SKM-1 (cell line): Measurements from ENCODE around the gene INPP5B.
A peak's percentile ranks its signal among the peaks of the same experiment; 100 is the strongest.
"Not testable (repeated sequence)": the region's sequence is repeated elsewhere in the genome, so short reads cannot be mapped to it uniquely, and the experiment has no call there.

Experiments
- DNase-seq: peaks from one replicate; lab custom pipeline; 2025; ENCODE audit not compliant: unreplicated experiment; lab: John Stamatoyannopoulos, UW

The INPP5B gene

DNA sequence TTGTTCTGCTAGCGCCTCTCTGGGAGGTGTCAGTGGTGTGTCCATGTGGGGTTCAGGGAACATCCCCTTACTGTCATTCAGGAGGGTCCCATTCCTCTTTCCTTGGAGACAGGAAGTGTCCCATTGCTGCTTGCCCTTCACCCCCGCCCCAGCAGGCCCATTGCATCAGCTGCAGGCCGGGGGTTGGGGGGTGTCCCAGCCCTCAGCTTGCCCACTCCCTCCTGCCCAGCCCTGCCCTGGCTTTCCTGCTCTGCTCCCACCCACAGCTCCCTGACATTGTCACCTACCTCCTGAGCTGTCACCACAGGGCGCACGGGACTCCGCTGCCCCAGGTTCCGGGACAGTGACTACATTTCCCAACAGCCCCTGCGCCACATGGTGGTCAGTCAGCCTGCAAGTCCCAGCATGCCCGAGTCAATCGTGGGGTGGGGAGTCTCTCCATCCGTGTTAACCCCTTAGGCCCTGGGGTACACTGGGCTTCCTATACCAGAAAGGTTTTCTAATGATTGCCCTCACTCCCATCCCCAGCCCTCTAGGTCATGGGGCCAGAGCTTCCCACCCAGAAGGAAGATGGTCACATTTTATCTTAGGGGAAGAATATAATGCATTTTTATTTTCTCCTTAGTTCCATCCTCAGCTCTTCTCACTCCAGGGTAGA lies at the start of gene INPP5B:
Gene INPP5B, minus strand, starts transcription at position 351 of the 658 bp plus-strand sequence. CDS start 745 bp downstream, outside the sequence.
- peak; percentile 76 for DNase-seq

DNA sequence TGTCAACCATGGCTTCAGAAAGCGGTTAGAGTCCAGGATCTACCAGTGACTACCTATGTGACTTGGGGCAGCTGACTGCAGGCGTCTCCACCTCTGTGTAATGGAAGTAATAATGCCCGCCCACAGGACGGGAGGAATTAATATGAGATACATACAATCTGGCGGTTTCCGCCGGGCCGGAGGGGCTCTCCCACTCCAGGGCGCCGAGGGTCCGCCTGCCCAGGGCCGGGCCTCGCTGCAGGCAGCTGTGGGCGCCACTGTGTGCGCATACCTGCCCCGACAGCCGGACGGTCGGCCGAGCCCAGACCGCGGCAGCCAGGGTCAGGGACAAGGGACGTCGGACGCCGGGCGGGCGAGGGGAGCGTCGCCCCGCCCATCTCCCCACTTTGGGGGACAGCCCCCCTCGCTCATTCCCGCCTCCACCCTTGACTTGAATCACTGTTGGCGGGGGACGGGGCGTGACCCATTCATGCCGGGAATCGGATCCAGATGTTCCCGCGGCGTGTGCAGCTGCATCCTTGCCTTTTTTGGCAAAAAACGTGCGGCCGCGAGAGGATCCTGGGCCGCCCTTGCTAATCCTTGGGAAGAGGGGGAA lies 49.0 kb upstream of the INPP5B start:
- DNase-seq = no peak

DNA sequence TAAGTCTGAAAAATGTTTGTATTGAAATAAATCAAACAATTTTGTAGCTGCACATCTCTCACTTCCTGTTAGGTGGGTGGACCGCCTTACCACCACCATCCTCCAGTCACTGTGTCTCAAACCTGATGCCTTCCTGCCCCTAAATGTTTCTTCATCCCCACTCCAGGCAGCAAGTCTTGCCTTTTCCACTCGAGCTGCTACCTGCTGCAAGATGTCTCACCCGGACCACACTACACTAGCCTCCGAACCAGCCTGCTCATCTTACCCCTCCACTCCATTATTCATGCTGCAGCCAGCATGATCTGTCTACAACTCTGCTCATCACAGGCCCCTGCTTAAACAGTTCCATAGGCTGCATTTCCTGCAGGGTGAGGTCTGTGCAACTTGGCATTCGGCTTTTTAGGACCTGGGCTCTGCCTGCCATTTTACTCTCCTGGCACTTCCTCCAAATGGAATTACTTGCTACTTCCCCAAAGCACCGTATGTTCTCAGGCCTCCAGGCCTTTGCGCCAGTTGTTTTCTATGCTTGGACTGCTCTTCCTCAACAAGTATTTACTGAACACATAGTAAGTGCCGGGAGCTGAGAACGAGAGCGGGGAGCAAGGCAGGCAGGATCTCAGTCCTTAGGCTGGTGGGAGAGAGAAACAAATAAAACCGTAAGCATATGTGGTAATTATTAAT lies 48.2 kb upstream of the INPP5B start:
- no peak for DNase-seq

DNA sequence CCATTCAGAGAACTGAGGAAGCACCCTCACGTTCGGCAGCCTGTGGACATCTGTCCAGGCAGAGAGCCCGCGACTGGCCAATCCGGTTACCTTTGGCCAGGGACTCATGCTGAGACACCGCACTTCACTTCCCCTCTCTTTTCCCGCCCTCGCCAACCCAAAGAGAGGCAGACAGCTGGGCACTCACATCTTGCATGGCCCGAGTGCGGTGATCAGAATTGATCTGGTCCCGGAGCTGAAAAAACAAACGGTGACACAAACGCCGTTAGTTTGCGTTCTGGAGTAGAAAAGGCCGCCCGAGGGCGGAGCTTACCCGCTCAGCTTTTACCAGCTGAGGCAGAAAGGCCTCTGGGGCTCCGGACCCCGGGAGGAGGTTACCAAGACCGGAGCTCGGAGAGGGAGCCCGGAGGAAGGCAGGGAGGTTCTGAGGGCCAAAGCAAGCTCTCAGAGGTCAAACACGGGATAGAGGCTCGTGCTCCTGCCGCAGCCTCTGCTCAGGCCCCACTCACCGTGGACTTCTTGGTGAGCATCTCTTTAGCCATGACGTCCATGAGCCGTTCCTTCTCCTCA lies 42.6 kb upstream of the INPP5B start:
- no peak for DNase-seq

DNA sequence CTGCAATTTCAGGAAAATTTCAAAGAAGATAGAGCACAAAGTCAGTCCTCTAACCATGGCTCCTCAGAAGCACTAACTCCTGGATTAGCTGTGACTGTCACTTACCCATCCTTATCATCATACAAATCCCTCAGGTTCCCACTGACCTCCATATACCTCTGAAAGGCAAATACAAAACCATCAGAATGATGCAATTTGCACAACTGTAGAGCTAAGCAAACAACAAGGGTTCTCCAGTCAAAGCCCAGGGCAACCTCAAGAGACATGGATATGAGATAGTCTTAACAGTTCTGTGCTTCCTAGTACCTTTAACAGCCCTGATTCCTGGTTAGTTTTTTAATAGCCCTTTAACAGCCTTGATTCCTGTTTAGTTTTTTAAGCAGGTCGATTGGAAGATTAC lies 40.8 kb upstream of the INPP5B start:
- no peak for DNase-seq

DNA sequence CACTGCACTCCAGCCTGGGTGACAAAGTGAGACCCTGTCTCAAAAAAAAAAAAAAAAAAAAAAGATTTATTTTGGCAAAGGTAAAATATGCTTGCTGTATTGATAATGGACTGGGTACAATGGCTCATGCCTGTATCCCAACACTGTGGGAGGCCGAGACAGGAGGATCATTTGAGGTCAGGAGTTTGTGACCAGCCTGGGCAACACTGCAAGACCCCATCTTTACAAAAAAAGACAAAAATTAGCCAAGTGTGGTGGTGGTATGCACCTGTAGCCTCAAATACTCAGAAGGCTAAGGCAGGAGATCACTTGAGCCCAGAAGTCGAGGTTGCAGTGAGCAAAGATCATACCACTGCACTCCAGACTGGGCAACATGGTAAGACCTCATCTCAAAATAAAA lies 36.7 kb upstream of the INPP5B start:
- no peak for DNase-seq

DNA sequence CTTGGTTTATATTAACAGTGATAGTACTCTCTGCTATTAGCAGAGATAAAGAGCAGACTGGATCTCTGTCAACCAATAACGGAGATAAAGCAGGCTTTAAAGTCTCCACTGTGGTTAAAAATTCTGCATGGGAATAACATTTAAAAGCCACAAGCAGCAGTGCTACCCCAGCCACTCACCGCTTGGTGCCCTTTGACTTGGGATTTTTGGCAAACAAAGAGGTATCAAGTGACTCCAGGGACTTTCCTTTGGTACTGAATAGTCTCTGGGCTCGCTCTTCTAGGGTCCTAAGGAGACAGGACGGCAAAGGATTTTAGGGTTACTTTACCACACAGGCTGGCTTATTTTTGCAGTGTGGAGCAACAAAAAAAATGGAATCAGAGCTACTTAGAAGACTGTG lies 31.7 kb upstream of the INPP5B start:
- DNase-seq = no peak

DNA sequence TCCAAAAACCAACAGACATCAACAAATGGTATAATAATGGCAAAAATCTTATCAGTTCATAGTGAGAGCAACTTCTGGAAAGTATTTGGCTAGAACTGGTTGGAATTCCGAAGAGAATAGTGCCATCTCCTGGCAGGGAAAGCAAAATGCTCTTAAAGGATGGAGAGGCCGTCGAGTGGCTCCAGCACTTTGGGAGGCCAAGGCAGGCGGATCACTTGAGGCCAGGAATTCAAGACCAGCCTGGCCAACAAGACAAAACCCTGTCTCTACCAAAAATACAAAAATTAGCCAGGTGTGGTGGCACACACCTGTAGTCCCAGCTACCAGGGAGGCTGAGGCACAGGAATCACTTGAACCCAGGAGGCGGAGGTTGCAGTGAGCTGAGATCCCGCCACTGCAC lies 28.2 kb upstream of the INPP5B start:
- DNase-seq = peak; percentile 20

DNA sequence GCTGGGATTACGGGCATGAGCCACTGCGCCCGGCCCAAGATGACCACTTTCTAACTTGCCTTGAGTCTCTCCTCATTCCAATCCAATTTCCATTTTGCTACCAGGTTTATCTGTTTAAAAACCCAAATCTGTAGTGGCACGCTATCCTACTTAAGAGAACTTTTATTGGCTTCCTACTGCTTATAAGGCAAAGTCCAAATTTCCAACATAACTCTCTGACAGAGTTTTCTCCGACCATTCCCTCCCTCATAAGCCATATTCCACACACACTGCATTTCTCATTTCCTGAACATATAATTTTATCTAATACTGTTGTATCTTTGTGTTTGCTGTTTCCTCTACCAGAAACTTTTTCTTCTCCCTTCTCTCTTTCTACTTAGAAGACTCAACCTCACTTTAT lies 27.7 kb upstream of the INPP5B start:
- DNase-seq = no peak

DNA sequence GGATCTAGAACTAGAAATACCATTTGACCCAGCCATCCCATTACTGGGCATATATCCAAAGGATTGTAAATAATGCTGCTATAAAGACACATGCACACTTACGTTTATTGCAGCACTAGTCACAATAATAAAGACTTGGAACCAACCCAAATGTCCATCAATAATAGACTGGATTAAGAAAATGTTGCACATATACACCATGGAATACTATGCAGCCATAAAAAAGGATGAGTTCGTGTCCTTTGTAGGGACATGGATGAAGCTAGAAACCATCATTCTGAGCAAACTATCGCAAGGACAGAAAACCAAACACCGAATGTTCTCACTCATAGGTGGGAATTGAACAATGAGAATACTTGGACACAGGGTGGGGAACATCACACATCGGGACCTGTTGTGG lies 26.8 kb upstream of the INPP5B start:
- DNase-seq = not testable (repeated sequence)

DNA sequence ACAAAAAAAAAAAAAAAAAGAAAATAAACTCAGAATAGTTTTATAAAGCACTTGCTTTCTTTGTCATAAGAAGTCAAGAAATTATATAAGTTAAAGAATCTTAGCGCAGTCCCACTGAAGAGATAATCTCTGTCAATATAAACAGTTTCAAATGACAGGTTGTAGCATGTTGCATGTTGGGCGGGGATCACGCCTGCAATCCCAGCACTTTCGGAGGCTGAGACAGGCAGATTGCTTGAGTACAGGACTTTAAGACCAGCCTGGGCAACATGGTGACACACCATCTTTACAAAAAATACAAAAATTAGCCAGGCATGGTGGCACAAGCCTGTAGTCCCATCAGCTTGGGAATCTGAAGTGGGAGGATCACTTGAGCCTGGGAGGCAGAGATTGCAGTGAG lies 18.4 kb upstream of the INPP5B start:
- no peak for DNase-seq

DNA sequence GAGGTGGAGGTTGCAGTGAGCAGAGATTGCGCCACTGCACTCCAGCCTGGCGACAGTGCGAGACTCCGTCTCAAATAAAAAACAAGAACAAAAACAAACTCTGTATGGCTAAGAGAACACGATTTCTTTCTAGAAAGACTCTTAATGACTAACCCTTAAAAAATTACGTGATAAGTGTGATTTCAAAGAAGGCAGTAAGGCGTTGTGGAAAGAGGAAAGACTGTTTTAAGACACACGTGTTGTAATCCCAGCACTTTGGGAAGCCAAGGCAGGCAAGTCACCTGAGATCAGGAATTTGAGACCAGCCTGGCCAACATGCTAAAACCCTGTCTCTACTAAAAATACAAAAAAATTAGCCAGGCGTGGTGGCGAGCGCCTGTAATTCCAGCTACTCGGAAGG lies 17.3 kb upstream of the INPP5B start:
- DNase-seq = not testable (repeated sequence)

DNA sequence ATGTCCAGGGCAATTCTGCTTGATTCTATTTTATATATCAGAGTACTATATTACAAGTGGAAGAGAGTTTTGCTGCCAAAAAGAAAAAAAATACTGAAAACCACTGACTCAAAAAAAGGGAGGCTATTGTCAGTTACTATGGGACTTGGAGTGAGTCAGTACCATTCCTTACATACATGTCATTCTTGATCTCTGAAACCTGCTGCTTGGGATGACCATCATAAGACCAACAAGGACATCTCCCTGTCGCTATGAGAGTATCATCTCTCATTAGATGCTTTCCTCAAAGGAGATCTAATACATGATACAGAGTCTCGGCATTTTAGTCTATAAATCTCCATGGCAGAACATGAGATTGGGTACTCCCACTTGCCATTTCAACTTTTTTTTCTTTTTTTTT lies 11.8 kb upstream of the INPP5B start:
- no peak for DNase-seq

DNA sequence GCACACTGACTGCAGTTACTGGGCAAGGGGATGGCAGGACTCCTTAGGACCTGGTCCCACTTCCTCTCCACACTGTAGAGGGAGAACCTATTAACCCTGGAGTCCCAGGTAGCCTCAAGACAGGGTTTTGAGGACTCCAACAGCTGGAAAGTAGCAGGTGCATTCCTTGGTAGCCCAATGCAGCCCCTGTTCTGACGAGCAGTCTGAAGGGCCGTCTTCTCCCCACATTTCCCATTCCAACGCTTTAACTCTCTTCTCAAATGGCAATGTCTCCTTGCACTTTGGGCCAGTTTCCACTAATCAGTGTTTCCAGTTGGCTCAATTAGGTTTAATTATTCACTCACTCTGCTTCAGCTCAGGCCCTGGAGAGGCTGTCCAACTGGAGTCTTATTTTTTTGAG lies 8.8 kb upstream of the INPP5B start:
- DNase-seq = no peak

DNA sequence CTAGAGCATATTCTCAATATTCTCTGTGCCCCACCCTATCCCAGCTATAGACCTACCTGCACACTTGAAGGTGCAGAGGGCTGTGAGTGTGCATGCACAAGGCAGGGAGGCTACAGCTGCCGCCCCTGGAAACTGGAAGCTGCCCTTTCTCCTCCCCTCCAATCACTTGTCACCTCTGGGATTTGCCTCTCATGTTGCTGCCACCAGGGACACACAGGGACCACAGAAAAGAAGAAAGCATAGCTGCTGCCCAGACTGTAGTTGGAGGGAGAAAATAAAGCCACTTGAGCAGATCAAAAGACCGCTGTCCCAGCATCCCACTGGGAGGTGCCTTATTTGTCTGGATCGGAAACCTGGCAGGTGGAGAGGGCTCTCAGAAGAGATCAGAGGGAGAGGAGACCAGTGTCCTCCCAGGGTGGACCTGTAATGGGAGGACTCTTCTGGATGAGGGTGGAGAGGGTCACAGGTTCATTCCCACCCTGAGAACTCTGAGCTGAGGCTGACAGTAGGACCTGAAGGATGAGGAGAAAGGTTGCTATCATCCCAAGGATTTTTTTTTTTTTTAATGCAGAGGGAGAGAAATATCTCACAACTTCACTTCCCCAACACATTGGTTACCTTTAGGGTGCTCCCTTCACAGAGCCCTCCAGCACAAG lies 7.6 kb upstream of the INPP5B start:
- DNase-seq = no peak

DNA sequence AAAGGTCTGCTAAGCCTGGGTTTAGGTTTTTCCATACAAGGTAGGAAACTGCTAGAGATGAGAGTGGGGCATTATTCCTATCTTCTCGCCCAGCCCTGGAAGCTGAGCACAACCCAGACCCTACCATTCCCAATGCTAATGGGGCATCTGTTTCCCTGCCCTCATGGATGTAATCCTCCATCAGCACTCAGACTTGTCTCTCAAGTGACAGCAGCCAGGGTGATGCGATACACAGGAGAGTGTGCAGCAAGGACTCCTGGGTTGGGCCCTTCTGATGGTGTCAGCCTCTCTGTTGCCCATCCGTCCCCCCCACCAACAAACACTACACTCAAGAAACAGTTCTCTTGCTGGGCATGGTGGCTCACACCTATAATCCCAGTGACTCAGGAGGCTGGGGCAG lies 5.9 kb upstream of the INPP5B start:
- DNase-seq = no peak

DNA sequence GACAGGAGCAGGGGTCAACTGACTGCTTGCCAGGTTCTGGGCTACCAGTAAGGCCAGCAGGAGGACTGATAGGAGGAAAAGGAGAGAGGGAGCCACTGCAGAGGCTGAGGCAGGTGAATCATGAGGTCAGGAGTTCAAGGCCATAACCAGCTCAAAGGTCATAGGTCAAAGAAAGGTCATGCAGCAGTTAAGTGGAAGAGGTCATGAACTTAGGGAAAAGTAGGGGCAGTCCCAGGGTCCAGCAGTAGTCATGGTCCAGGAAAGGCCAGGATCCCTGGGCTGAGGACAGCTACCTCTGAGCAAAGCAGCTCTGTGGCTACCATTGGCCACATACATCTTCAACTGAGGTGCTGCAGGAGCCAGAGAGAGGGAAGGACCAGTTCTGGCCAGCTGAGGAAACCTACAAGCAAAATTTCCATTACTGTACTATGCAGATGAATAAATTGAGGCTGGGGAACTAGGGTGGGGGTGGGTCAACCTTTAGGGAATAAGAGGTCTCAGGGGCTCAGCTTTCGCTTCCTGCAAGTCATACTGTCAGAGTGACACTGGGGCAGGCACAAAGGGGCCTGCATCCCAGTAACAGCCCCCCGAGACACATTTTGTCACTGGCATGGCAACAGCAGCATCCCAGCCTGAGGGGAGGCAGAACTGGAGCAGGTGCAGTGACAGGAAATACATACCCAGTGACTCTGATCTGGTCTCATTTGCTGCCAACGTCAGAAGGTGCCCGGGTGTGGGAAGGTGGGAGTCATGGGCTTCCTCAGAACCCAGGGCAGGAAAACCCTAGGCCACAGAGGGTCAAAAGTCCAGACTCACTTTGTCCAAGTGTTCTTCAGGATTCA lies 5.2 kb upstream of the INPP5B start:
- DNase-seq = no peak

DNA sequence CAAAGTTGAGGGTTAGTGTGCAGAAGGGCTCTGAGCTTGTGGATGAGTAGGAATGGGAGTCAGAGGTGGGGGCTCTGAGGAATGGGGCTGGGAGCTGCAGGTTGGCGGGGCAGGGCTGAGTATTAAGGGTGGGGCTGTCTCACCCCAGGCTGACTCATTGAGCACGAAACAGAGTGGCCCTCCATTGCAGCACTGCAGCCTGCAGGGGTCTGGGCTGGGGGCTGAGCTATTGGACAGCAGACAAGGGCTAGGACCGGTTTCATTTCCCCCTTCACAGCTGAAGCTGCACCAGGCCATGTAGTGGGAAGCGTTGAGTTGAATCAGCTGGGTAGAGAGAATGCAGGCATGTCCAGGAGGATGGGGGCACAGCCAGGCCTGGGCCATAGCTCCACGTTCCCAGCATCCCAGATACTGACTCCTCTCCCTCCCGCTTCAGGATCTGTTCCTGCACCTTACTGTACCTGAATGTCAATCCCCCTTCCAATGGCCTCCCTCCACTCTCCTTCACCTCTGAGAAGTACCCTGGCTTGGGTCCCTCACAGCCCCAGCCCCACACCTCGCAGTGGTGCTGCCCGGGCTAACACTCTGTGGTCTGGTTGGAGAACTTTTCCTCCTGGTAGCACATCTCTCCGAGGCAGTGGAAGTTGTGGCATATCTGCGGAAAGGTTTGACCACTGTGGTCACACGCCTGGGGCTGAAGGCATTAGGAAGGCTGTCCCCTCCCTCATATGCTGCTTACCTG lies 4.4 kb upstream of the INPP5B start:
- no peak for DNase-seq

DNA sequence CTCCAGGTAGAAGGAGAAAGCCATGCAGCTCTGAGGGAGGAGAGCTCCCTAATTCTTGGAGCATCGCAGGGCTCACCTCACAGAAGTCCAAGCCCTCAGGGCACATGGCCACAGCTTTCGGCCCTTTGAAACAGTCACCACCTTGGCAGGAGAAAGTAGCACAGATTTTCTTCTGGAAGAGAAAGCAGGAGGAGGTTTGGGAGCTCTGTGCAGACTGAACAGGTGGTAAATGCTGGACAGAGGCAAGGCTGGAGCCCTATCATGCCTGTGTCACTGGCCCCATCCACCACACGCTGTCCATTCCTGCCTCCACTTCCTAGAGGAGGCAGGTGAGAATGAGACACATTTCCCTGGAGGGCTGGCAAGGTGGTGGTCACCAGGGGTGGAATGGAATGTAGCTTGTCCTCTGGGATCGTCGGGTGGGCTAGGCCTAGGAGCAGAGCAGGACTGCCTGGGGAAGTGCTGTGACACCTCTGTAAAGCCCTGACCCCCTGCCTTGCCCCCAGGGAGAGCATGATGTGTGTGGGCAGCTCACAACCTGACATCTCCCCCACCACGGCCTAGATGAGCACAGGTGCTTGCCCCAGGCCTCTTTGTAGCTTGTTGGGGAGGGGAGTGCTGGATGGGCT lies 2.8 kb upstream of the INPP5B start:
- no peak for DNase-seq

DNA sequence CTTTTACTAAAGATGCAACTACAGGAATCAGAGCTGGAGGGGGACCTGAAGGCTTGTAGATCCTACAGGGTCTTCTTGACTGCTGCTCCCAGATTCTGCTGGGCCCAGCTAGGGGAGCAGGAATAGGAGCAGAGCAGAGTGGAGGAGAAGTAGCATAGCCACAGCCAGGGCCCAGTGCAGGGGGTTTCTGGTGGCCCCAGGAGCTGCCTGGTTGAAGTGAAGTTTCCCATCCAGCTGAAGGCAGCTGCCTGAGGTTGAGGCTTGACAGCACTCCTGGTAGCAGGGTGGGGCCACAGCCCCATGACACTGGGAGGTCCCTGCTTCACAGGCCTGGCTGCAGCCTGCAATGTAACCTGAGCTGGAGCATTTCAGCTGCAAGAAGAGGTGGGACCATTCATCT lies 2.0 kb upstream of the INPP5B start:
- no peak for DNase-seq
